WERI-Rb-1 (cell line): ENCODE data around the gene NCOA1.
A peak's percentile ranks its signal among the peaks of the same experiment; 100 is the strongest.

Experiments
- DNase-seq: peaks from one replicate; pipeline ENCODE4 v3.0.0-alpha.2; 2020
- H3K27ac ChIP-seq: fragments of 250-450 bp; sonication (Bioruptor Pico); 2 replicates; pipeline ENCODE4 v1.5.1; 2020; ENCODE audit warnings: mild to moderate bottlenecking, moderate library complexity
- H3K27me3 ChIP-seq: fragments of 250-450 bp; sonication (Bioruptor Pico); 2 replicates; pipeline ENCODE4 v1.5.1; 2021; ENCODE audit warnings: mild to moderate bottlenecking, low read depth, moderate library complexity; ENCODE audit not compliant: insufficient read depth, severe bottlenecking
- H3K36me3 ChIP-seq: fragments of 250-450 bp; sonication (Bioruptor Pico); 2 replicates; pipeline ENCODE4 v1.5.1; 2020; ENCODE audit warnings: mild to moderate bottlenecking, moderate library complexity
- H3K4me3 ChIP-seq: 2 replicates; pipeline ENCODE4 v1.5.1; 2011; ENCODE audit warnings: low read depth, mild to moderate bottlenecking, control low read depth, low read length
- H3K9me3 ChIP-seq: fragments of 250-450 bp; sonication (Bioruptor Pico); 2 replicates; pipeline ENCODE4 v1.5.1; 2021; ENCODE audit warnings: mild to moderate bottlenecking, moderate library complexity; ENCODE audit not compliant: severe bottlenecking
- TF ChIP-seq, protein P1 (sequence below): IDR thresholded peaks from 2 replicates; pipeline ENCODE4 v1.5.1; 2011; ENCODE audit warnings: low read depth, mild to moderate bottlenecking, control low read depth, inconsistent platforms, low read length

The NCOA1 gene

DNA sequence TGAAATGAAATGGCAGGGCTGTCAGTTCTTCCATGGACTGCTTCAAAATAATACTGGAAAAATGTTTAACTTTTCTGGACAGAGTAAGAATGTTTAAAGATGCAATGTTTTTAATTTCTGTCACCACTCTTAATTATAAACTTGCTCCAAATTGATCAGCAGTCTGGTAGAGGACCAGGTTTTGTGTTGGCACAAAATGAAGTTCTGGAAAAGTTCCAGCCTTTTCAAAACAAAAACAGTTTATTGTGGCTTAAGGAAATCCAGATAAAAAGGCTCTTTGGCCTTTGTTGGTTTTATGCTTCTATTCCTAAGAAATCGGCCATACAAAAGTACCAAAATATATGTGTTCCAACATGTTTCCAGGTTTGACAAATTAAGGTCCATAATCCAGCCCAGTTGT is 253.3 kb downstream of the NCOA1 start:
- peaks cover 25% of the 10 kb centered on the region for H3K36me3 ChIP-seq
- no peak overlapping the region for H3K4me3 ChIP-seq
- H3K27ac ChIP-seq: no peak overlapping the region
- H3K27me3 ChIP-seq: no peaks in the 10 kb centered on the region
- DNase-seq: no peak
- H3K9me3 ChIP-seq: no peaks in the 10 kb centered on the region
- TF ChIP-seq, protein P1, sequence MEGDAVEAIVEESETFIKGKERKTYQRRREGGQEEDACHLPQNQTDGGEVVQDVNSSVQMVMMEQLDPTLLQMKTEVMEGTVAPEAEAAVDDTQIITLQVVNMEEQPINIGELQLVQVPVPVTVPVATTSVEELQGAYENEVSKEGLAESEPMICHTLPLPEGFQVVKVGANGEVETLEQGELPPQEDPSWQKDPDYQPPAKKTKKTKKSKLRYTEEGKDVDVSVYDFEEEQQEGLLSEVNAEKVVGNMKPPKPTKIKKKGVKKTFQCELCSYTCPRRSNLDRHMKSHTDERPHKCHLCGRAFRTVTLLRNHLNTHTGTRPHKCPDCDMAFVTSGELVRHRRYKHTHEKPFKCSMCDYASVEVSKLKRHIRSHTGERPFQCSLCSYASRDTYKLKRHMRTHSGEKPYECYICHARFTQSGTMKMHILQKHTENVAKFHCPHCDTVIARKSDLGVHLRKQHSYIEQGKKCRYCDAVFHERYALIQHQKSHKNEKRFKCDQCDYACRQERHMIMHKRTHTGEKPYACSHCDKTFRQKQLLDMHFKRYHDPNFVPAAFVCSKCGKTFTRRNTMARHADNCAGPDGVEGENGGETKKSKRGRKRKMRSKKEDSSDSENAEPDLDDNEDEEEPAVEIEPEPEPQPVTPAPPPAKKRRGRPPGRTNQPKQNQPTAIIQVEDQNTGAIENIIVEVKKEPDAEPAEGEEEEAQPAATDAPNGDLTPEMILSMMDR: no peak

DNA sequence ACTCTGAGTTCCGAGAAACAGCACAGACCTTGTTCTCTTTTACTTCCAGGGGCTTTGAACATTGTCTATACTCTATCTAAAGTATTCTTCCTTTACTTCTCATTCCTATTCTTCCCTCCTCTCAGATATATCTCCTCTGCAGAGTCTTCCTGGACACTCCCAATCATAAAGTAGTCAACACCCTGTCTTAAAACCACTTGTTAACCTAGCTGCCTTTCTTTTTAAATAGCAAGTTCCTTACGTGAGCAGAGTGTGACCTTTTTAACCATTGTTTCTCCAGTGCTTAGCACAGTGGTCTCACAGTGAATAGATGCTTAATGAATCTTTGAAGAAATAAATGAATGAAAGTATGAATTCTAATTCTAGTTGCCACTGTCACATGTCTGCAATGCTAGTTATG is 254.8 kb downstream of the NCOA1 start:
- no peaks in the 10 kb centered on the region for H3K9me3 ChIP-seq
- H3K27ac ChIP-seq: no peak overlapping the region
- TF ChIP-seq, protein P1: no peak
- H3K27me3 ChIP-seq: no peaks in the 10 kb centered on the region
- no peak for DNase-seq
- H3K4me3 ChIP-seq: no peak overlapping the region
- peaks cover 25% of the 10 kb centered on the region for H3K36me3 ChIP-seq

DNA sequence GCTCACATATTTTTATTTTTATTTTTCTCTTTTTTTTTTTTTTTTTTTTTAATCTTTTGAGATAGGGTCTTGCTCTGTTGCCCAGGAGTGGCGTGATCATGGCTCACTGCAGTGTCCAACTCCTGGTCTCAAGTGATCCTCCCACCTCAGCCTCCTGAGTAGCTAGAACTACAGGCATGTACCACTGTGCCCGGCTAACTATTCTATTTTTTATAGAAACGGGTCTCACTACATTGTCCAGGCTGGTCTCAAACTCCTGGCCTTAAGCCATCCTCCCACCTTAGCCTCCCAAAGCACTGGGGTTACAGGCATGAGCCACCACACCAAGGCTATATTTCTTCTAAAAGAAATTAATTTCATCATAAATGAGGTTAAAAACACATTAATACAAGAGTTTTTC is 256.2 kb downstream of the NCOA1 start:
- Histone ChIP-seq H3K27ac (no peak overlapping the region), H3K9me3 (no peaks in the 10 kb centered on the region), H3K27me3 (no peaks in the 10 kb centered on the region), H3K36me3 (peaks cover 22% of the 10 kb centered on the region), H3K4me3 (no peak overlapping the region)
- TF ChIP-seq, protein P1: no peak
- no peak for DNase-seq

DNA sequence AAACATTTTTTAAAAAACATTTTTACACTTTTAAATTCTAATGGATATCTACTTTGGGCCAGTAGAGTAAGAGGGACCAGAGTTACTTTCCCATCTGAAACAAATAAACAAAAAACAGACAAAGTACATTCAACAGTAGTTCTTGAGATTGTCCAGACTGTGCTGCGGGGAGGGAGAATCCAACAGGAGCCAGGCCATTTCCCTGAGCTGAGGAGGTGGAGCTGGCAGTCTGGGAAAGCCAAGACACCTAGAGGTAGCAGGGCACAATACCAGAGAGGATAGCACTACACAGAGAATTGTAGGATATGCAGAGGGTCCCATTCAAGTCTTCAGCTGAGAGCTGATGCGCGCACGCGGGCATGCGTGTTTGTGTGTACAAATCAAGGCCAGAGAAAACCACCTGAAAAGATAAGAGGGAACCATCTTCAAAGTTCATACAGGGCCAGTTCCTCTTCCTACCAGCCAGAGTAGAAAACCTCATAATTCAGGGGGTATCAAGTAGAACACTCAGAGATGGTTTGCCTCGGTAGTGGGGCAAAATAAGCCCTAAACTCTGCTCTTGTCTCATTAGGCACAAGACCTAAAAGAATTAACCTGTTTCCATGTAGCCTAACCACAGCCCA is 258.1 kb downstream of the NCOA1 start:
- no peak overlapping the region for H3K4me3 ChIP-seq
- H3K27me3 ChIP-seq: no peaks in the 10 kb centered on the region
- peaks cover 27% of the 10 kb centered on the region for H3K36me3 ChIP-seq
- H3K27ac ChIP-seq: no peak overlapping the region
- no peaks in the 10 kb centered on the region for H3K9me3 ChIP-seq
- DNase-seq: no peak
- TF ChIP-seq, protein P1: peak; percentile 23; the same call in 1 of the 2 replicates

DNA sequence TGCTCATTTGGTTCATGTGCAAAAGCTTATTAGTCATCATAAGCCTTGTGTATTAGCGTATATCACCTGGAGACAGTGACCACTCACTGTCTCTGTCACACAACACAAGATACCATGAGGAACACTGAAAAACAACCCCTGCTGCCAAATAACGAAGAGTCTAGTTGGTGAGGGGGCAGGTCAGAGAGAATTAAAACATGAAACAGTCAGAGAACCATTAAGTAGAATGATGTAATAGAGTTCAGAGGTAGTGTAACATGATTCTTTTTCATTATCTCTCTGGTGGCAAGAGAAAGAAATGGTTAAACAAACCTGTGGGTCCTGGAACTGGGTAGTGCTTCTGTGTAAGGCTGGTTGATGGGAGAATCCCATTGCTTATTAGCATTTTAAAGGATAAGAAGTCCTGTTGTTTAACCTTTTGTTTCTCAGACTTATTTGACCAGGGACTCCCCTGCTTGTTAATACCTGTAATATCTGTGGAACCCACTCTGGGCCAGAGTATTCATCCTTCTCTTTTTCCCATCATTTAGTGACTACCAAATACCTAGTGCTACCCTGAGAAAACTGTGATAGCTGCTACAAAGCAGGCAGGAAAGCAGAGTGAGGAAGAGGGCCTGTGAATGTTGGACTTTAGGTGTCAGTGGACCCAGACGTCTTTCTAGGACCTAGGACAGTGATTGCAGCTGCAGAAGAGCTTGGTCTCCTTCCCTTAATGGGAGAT is 264.1 kb downstream of the NCOA1 start:
- DNase-seq: no peak

More for the DNA sequence above, 264.1 kb downstream of the NCOA1 start:
- no peaks in the 10 kb centered on the region for H3K27me3 ChIP-seq
- TF ChIP-seq, protein P1: no peak
- no peak overlapping the region for H3K4me3 ChIP-seq
- H3K27ac ChIP-seq: no peak overlapping the region
- H3K9me3 ChIP-seq: no peaks in the 10 kb centered on the region
- H3K36me3 ChIP-seq: peaks cover 34% of the 10 kb centered on the region
